ENCODE data around the gene GSTT2.
"Not testable (repeated sequence)": the region's sequence is repeated elsewhere in the genome, so short reads cannot be mapped to it uniquely, and the experiment has no call there.

GRCh38 chr22:23954991-23955305, 25.0 kb upstream of the GSTT2 start:
- TF ChIP-seq CTCF, POLR2A, EP300 (IDR thresholded peaks at IDR 0.05): not testable (repeated sequence)
